HEK293 (cell line): Measurements from ENCODE around the gene FANCC.

Experiments used
- GLI2 ChIP-seq: fragments of 450-650 bp; formaldehyde crosslinking; IDR thresholded peaks from 2 replicates; pipeline ENCODE4; 2017; ENCODE audit warnings: missing biosample characterization, missing genetic modification characterization, low read depth, borderline replicate concordance
- GLIS1 ChIP-seq: fragments of 450-650 bp; formaldehyde crosslinking; IDR thresholded peaks from 2 replicates; pipeline ENCODE4 v1.5.1; 2016; ENCODE audit warnings: missing biosample characterization, missing genetic modification characterization
- HOXA7 ChIP-seq: sonication (generic); formaldehyde crosslinking; IDR thresholded peaks from 2 replicates; pipeline ENCODE4 v1.8.1; 2022; ENCODE audit warnings: missing genetic modification reagents, borderline replicate concordance
- KLF1 ChIP-seq: fragments of 450-650 bp; formaldehyde crosslinking; IDR thresholded peaks from 2 replicates; pipeline ENCODE4 v1.5.1; 2016; ENCODE audit warnings: missing biosample characterization, missing genetic modification characterization
- PBX3 ChIP-seq: sonication (generic); formaldehyde crosslinking; IDR thresholded peaks from 2 replicates; pipeline ENCODE4 v1.8.1; 2022; ENCODE audit warnings: mild to moderate bottlenecking, moderate library complexity, missing genetic modification reagents
- REPIN1 ChIP-seq: fragments of 450-650 bp; formaldehyde crosslinking; IDR thresholded peaks from 2 replicates; pipeline ENCODE4 v1.5.1; 2017; ENCODE audit warnings: missing biosample characterization, missing genetic modification characterization, low read depth
- SP7 ChIP-seq: fragments of 450-650 bp; formaldehyde crosslinking; IDR thresholded peaks from 2 replicates; pipeline ENCODE4 v1.5.1; 2016; ENCODE audit warnings: missing biosample characterization, missing genetic modification characterization
- YY2 ChIP-seq: fragments of 450-650 bp; formaldehyde crosslinking; IDR thresholded peaks from 2 replicates; pipeline ENCODE4 v1.5.1; 2016; ENCODE audit warnings: missing biosample characterization, missing genetic modification characterization
- ZBTB11 ChIP-seq: fragments of 450-650 bp; formaldehyde crosslinking; conservative IDR thresholded peaks from 2 replicates; pipeline ENCODE4 v1.5.1; 2016; ENCODE audit warnings: low read depth, missing biosample characterization, missing genetic modification characterization
- ZBTB48 ChIP-seq: fragments of 450-650 bp; formaldehyde crosslinking; IDR thresholded peaks from 2 replicates; pipeline ENCODE4 v1.5.1; 2016; ENCODE audit warnings: missing biosample characterization, missing genetic modification characterization
- ZBTB8A ChIP-seq: fragments of 450-650 bp; formaldehyde crosslinking; IDR thresholded peaks from 2 replicates; pipeline ENCODE4 v1.5.1; 2016; ENCODE audit warnings: missing biosample characterization, missing genetic modification characterization
- ZFP3 ChIP-seq: fragments of 450-650 bp; formaldehyde crosslinking; IDR thresholded peaks from 2 replicates; pipeline ENCODE4 v1.5.1; 2016; ENCODE audit warnings: low read depth, missing biosample characterization, missing genetic modification characterization
- ZNF133 ChIP-seq: fragments of 450-650 bp; formaldehyde crosslinking; IDR thresholded peaks from 2 replicates; pipeline ENCODE4 v1.5.1; 2016; ENCODE audit warnings: missing biosample characterization, missing genetic modification characterization
- ZNF146 ChIP-seq: fragments of 450-650 bp; formaldehyde crosslinking; IDR thresholded peaks from 2 replicates; pipeline ENCODE4 v1.5.1; 2016; ENCODE audit warnings: missing biosample characterization, missing genetic modification characterization
- ZNF174 ChIP-seq: fragments of 450-650 bp; formaldehyde crosslinking; IDR thresholded peaks from 2 replicates; pipeline ENCODE4 v1.5.0; 2017; ENCODE audit warnings: missing biosample characterization, mild to moderate bottlenecking, missing genetic modification characterization
- ZNF175 ChIP-seq: fragments of 450-650 bp; formaldehyde crosslinking; IDR thresholded peaks from 2 replicates; pipeline ENCODE4 v1.5.1; 2016; ENCODE audit warnings: missing biosample characterization, missing genetic modification characterization
- ZNF18 ChIP-seq: fragments of 450-650 bp; formaldehyde crosslinking; IDR thresholded peaks from 2 replicates; pipeline ENCODE4 v1.5.1; 2016; ENCODE audit warnings: missing biosample characterization, missing genetic modification characterization
- ZNF24 ChIP-seq: fragments of 450-650 bp; formaldehyde crosslinking; IDR thresholded peaks from 2 replicates; pipeline ENCODE4 v1.5.1; 2016; ENCODE audit warnings: missing biosample characterization, missing genetic modification characterization
- ZNF266 ChIP-seq: fragments of 450-650 bp; formaldehyde crosslinking; IDR thresholded peaks from 2 replicates; pipeline ENCODE4 v1.5.1; 2016; ENCODE audit warnings: missing biosample characterization, missing genetic modification characterization, low read depth
- ZNF274 ChIP-seq, 2 experiments: fragments of 200-500 bp in 1 of 2; fragments of 450-650 bp in 1 of 2; sonication (Bioruptor generic) in 1 of 2; formaldehyde crosslinking in 1 of 2; IDR thresholded peaks; 2 replicates each; pipeline versions ENCODE4 v1.5.1 to v1.6.1; 2014 to 2016; ENCODE audit warnings: borderline replicate concordance in 1 of 2, inconsistent platforms in 1 of 2, low read length in 1 of 2, missing biosample characterization in 1 of 2, missing genetic modification characterization in 1 of 2
- ZNF311 ChIP-seq: fragments of 450-650 bp; formaldehyde crosslinking; IDR thresholded peaks from 2 replicates; pipeline ENCODE4 v1.5.1; 2017; ENCODE audit warnings: missing biosample characterization, missing genetic modification characterization, borderline replicate concordance
- ZNF335 ChIP-seq: fragments of 450-650 bp; formaldehyde crosslinking; conservative IDR thresholded peaks from 2 replicates; pipeline ENCODE4 v1.5.1; 2016; ENCODE audit warnings: missing biosample characterization, missing genetic modification characterization
- ZNF362 ChIP-seq: fragments of 450-650 bp; formaldehyde crosslinking; IDR thresholded peaks from 2 replicates; pipeline ENCODE4 v1.5.1; 2016; ENCODE audit warnings: missing biosample characterization, missing genetic modification characterization
- ZNF529 ChIP-seq: fragments of 450-650 bp; formaldehyde crosslinking; IDR thresholded peaks from 2 replicates; pipeline ENCODE4 v1.5.1; 2017; ENCODE audit warnings: missing genetic modification characterization, missing biosample characterization; ENCODE audit not compliant: insufficient replicate concordance
- ZNF549 ChIP-seq: fragments of 450-650 bp; IDR thresholded peaks from 2 replicates; pipeline ENCODE4 v1.5.1; 2018; ENCODE audit warnings: missing biosample characterization, missing genetic modification characterization, mild to moderate bottlenecking, inconsistent platforms, moderate library complexity
- ZNF629 ChIP-seq: fragments of 450-650 bp; formaldehyde crosslinking; IDR thresholded peaks from 2 replicates; pipeline ENCODE4 v1.5.1; 2017; ENCODE audit warnings: missing biosample characterization, missing genetic modification characterization
- ZNF660 ChIP-seq: fragments of 450-650 bp; IDR thresholded peaks from 2 replicates; pipeline ENCODE4 v1.5.1; 2018; ENCODE audit warnings: missing biosample characterization, mild to moderate bottlenecking, missing genetic modification characterization
- ZNF692 ChIP-seq: fragments of 450-650 bp; formaldehyde crosslinking; IDR thresholded peaks from 2 replicates; pipeline ENCODE4 v1.5.1; 2016; ENCODE audit warnings: missing biosample characterization, missing genetic modification characterization
- ZNF837 ChIP-seq: fragments of 450-650 bp; formaldehyde crosslinking; IDR thresholded peaks from 2 replicates; pipeline ENCODE4 v1.5.1; 2016; ENCODE audit warnings: missing biosample characterization, missing genetic modification characterization
- ZNF843 ChIP-seq: fragments of 450-650 bp; formaldehyde crosslinking; IDR thresholded peaks from 2 replicates; pipeline ENCODE4 v1.5.1; 2016; ENCODE audit warnings: missing biosample characterization, missing genetic modification characterization
- ZSCAN5A ChIP-seq: fragments of 450-650 bp; formaldehyde crosslinking; IDR thresholded peaks from 2 replicates; pipeline ENCODE4 v1.5.1; 2016; ENCODE audit warnings: missing biosample characterization, missing genetic modification characterization

Gene FANCC

GRCh38 chr9:95197692-95198271 is 119.7 kb downstream of the FANCC start (continued):
- TF ChIP-seq ZNF529 (tag by site-specific recombination): no peak
- TF ChIP-seq ZNF549 (tag by site-specific recombination): no peak
- no peak for TF ChIP-seq ZNF837 (tag by site-specific recombination)
- TF ChIP-seq ZNF24 (tag by site-specific recombination): no peak
- no peak for TF ChIP-seq ZNF174 (tag by site-specific recombination)
- TF ChIP-seq ZBTB11 (tag by site-specific recombination): no peak
- no peak for TF ChIP-seq ZNF18 (tag by site-specific recombination)
- peak; percentile 90 for TF ChIP-seq SP7 (tag by site-specific recombination)
- no peak for TF ChIP-seq GLI2 (tag by site-specific recombination)
- peak; percentile 77 for TF ChIP-seq ZNF660 (tag by site-specific recombination)
- no peak for TF ChIP-seq ZSCAN5A (tag by site-specific recombination)
- TF ChIP-seq ZBTB48 (tag by site-specific recombination): peak; percentile 82
- peak; percentile 69 for TF ChIP-seq GLIS1 (tag by site-specific recombination)
- no peak for TF ChIP-seq ZNF274 (IDR thresholded peaks at IDR 0.05; ENCODE audit: low read length)
- TF ChIP-seq ZNF274 (tag by site-specific recombination; IDR thresholded peaks at IDR 0.05; ENCODE audit: borderline replicate concordance): no peak
- TF ChIP-seq ZNF175 (tag by site-specific recombination): no peak
- TF ChIP-seq ZNF146 (tag by site-specific recombination): no peak
- TF ChIP-seq ZNF133 (tag by site-specific recombination): no peak
- no peak for TF ChIP-seq REPIN1 (tag by site-specific recombination)
- TF ChIP-seq YY2: no peak
- no peak for TF ChIP-seq ZFP3
- TF ChIP-seq KLF1 (tag by site-specific recombination): no peak
- peak; percentile 45; the same call in 1 of the 2 replicates for TF ChIP-seq ZNF335 (tag by site-specific recombination)
- TF ChIP-seq ZNF266 (tag by site-specific recombination): no peak
- TF ChIP-seq ZBTB8A (tag by site-specific recombination): no peak
- TF ChIP-seq ZNF692 (tag by site-specific recombination): peak; percentile 77; the same call in 1 of the 2 replicates
- TF ChIP-seq HOXA7 (CRISPR knock-in tag): no peak
- TF ChIP-seq ZNF311: no peak
- peak; percentile 68 for TF ChIP-seq ZNF629 (tag by site-specific recombination)
- TF ChIP-seq PBX3 (CRISPR knock-in tag): no peak
- 0 out of 2 replicates have a peak, but pooled peaks have one; percentile 28 for TF ChIP-seq ZNF843 (tag by site-specific recombination)
- no peak for TF ChIP-seq ZNF362 (tag by site-specific recombination)
